Measurements from ENCODE around the gene SOX6.

The SOX6 gene

GRCh38 chr11:15967166-15967565 lies 389.2 kb downstream of the SOX6 start:
- no peak for TF ChIP-seq CTCF (IDR thresholded peaks at IDR 0.05; ENCODE audit: insufficient read depth, low read length, poor library complexity, severe bottlenecking)
- no peaks in the 10 kb centered on the region for H3K27me3 ChIP-seq (replicated peaks; ENCODE audit: control insufficient read depth, insufficient read depth, low read length)
- no peaks in the 10 kb centered on the region for H3K36me3 ChIP-seq (ENCODE audit: control insufficient read depth, insufficient read depth, low read length)
- DNase-seq (ENCODE audit: extremely low read depth, insufficient read length) = no peak
- H3K4me3 ChIP-seq (replicated peaks; ENCODE audit: low read depth, low read length) = no peak overlapping the region

GRCh38 chr11:15965562-15966250 lies 390.6 kb downstream of the SOX6 start:
- H3K27me3 ChIP-seq (replicated peaks; ENCODE audit: control insufficient read depth, insufficient read depth, low read length) = no peaks in the 10 kb centered on the region
- no peak overlapping the region for H3K4me3 ChIP-seq (replicated peaks; ENCODE audit: low read depth, low read length)
- no peaks in the 10 kb centered on the region for H3K36me3 ChIP-seq (ENCODE audit: control insufficient read depth, insufficient read depth, low read length)
- DNase-seq (ENCODE audit: extremely low read depth, insufficient read length) = no peak
- TF ChIP-seq CTCF (IDR thresholded peaks at IDR 0.05; ENCODE audit: insufficient read depth, low read length, poor library complexity, severe bottlenecking) = no peak

- DNase-seq (ENCODE audit: extremely low read depth, insufficient read length) = no peak
- Histone ChIP-seq H3K27me3 (replicated peaks; ENCODE audit: control insufficient read depth, insufficient read depth, low read length) (no peaks in the 10 kb centered on the region), H3K4me3 (replicated peaks; ENCODE audit: low read depth, low read length) (no peak overlapping the region), H3K36me3 (ENCODE audit: control insufficient read depth, insufficient read depth, low read length) (no peaks in the 10 kb centered on the region)
- TF ChIP-seq CTCF (IDR thresholded peaks at IDR 0.05; ENCODE audit: insufficient read depth, low read length, poor library complexity, severe bottlenecking) = no peak
Measured at GRCh38 chr11:15963266-15963665, 393.1 kb downstream of the SOX6 start.

- TF ChIP-seq CTCF (IDR thresholded peaks at IDR 0.05; ENCODE audit: insufficient read depth, low read length, poor library complexity, severe bottlenecking) = no peak
- DNase-seq (ENCODE audit: extremely low read depth, insufficient read length) = no peak
- Histone ChIP-seq H3K27me3 (replicated peaks; ENCODE audit: control insufficient read depth, insufficient read depth, low read length) (no peaks in the 10 kb centered on the region), H3K4me3 (replicated peaks; ENCODE audit: low read depth, low read length) (no peak overlapping the region), H3K36me3 (ENCODE audit: control insufficient read depth, insufficient read depth, low read length) (no peaks in the 10 kb centered on the region)
Measured at GRCh38 chr11:15958910-15959309, 397.4 kb downstream of the SOX6 start.

GRCh38 chr11:15957234-15957633 lies 399.1 kb downstream of the SOX6 start:
- no peak for DNase-seq (ENCODE audit: extremely low read depth, insufficient read length)
- Histone ChIP-seq H3K27me3 (replicated peaks; ENCODE audit: control insufficient read depth, insufficient read depth, low read length) (no peaks in the 10 kb centered on the region), H3K36me3 (ENCODE audit: control insufficient read depth, insufficient read depth, low read length) (no peaks in the 10 kb centered on the region), H3K4me3 (replicated peaks; ENCODE audit: low read depth, low read length) (no peak overlapping the region)
- no peak for TF ChIP-seq CTCF (IDR thresholded peaks at IDR 0.05; ENCODE audit: insufficient read depth, low read length, poor library complexity, severe bottlenecking)

- Histone ChIP-seq H3K27me3 (replicated peaks; ENCODE audit: control insufficient read depth, insufficient read depth, low read length) (no peaks in the 10 kb centered on the region), H3K4me3 (replicated peaks; ENCODE audit: low read depth, low read length) (no peak overlapping the region), H3K36me3 (ENCODE audit: control insufficient read depth, insufficient read depth, low read length) (no peaks in the 10 kb centered on the region)
- no peak for TF ChIP-seq CTCF (IDR thresholded peaks at IDR 0.05; ENCODE audit: insufficient read depth, low read length, poor library complexity, severe bottlenecking)
- DNase-seq (ENCODE audit: extremely low read depth, insufficient read length) = no peak
Measured at GRCh38 chr11:15956302-15956701, 400.0 kb downstream of the SOX6 start.

Measured in GM06990 (cell line).